ENCODE results near the gene TM9SF1. TPM values are rescaled to one million over a fixed set of nuclear protein-coding genes. Genes with fewer than 3 reads are reported as not detected.

The TM9SF1 gene
- total and polyA plus RNA-seq, 2 of the 13 experiments (the other 11 are each of a cell fraction or from before 2014, with no cell fraction given) = 83.2 to 110 TPM

DNA sequence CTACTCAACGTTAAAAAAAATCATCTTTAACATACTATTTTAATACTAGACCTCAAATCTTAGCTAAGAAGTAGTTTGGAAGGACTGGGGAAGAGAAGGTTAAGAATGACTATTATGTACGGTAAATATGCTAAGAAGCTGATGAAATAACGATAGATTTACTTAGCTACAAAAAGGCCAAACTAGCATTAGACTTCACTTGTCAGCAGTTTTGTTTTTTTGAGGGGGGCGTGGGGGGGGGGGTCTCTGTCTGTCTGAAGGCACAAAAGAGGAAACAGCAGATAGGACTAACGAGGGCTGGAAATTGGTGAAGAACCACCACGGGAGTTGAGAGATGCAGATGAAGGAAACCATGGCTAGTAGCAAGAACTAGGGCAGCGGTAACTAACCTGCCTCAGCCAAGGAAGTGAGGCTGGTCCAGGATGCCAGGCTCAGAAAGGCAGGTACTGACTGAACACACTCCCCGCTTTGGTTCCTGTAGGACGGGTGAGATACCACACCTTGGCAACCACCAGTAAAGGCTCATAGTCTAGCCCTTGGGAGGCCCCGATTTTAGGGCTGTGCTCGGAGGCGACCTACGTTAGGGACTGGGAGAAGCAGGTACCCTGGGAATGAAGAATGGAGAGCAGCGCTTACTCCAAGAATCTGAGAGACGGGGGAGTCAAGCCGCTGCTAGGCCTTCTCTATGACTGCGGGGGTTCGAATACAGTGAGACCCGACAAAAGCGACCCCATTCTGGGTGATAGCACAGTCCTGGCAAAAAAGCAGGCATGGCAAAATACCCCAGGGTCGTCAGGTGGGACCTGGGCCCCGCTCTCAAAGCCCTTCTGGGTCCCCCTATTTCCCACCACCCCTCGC is 36.3 kb upstream of the TM9SF1 start (continued):
- TF ChIP-seq, protein P1, sequence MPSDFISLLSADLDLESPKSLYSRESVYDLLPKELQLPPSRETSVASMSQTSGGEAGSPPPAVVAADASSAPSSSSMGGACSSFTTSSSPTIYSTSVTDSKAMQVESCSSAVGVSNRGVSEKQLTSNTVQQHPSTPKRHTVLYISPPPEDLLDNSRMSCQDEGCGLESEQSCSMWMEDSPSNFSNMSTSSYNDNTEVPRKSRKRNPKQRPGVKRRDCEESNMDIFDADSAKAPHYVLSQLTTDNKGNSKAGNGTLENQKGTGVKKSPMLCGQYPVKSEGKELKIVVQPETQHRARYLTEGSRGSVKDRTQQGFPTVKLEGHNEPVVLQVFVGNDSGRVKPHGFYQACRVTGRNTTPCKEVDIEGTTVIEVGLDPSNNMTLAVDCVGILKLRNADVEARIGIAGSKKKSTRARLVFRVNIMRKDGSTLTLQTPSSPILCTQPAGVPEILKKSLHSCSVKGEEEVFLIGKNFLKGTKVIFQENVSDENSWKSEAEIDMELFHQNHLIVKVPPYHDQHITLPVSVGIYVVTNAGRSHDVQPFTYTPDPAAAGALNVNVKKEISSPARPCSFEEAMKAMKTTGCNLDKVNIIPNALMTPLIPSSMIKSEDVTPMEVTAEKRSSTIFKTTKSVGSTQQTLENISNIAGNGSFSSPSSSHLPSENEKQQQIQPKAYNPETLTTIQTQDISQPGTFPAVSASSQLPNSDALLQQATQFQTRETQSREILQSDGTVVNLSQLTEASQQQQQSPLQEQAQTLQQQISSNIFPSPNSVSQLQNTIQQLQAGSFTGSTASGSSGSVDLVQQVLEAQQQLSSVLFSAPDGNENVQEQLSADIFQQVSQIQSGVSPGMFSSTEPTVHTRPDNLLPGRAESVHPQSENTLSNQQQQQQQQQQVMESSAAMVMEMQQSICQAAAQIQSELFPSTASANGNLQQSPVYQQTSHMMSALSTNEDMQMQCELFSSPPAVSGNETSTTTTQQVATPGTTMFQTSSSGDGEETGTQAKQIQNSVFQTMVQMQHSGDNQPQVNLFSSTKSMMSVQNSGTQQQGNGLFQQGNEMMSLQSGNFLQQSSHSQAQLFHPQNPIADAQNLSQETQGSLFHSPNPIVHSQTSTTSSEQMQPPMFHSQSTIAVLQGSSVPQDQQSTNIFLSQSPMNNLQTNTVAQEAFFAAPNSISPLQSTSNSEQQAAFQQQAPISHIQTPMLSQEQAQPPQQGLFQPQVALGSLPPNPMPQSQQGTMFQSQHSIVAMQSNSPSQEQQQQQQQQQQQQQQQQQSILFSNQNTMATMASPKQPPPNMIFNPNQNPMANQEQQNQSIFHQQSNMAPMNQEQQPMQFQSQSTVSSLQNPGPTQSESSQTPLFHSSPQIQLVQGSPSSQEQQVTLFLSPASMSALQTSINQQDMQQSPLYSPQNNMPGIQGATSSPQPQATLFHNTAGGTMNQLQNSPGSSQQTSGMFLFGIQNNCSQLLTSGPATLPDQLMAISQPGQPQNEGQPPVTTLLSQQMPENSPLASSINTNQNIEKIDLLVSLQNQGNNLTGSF (CRISPR knock-in tag; IDR thresholded peaks at IDR 0.05) = peak; percentile 76; the same call in 1 of the 2 replicates
- no peak for TF ChIP-seq USF2 (IDR thresholded peaks at IDR 0.05; ENCODE audit: low read depth, low read length)
- no peak for TF ChIP-seq USF2 (CRISPR knock-in tag; IDR thresholded peaks at IDR 0.05; ENCODE audit: borderline replicate concordance)
- TF ChIP-seq PAX8 (CRISPR knock-in tag; IDR thresholded peaks at IDR 0.05; ENCODE audit: borderline replicate concordance) = peak; percentile 61; the same call in 1 of the 2 replicates
- TF ChIP-seq, protein P2, sequence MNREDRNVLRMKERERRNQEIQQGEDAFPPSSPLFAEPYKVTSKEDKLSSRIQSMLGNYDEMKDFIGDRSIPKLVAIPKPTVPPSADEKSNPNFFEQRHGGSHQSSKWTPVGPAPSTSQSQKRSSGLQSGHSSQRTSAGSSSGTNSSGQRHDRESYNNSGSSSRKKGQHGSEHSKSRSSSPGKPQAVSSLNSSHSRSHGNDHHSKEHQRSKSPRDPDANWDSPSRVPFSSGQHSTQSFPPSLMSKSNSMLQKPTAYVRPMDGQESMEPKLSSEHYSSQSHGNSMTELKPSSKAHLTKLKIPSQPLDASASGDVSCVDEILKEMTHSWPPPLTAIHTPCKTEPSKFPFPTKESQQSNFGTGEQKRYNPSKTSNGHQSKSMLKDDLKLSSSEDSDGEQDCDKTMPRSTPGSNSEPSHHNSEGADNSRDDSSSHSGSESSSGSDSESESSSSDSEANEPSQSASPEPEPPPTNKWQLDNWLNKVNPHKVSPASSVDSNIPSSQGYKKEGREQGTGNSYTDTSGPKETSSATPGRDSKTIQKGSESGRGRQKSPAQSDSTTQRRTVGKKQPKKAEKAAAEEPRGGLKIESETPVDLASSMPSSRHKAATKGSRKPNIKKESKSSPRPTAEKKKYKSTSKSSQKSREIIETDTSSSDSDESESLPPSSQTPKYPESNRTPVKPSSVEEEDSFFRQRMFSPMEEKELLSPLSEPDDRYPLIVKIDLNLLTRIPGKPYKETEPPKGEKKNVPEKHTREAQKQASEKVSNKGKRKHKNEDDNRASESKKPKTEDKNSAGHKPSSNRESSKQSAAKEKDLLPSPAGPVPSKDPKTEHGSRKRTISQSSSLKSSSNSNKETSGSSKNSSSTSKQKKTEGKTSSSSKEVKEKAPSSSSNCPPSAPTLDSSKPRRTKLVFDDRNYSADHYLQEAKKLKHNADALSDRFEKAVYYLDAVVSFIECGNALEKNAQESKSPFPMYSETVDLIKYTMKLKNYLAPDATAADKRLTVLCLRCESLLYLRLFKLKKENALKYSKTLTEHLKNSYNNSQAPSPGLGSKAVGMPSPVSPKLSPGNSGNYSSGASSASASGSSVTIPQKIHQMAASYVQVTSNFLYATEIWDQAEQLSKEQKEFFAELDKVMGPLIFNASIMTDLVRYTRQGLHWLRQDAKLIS (CRISPR knock-in tag; IDR thresholded peaks at IDR 0.05) = peak; percentile 3; the same call in 1 of the 2 replicates
- TF ChIP-seq ZNF232 (CRISPR knock-in tag; IDR thresholded peaks at IDR 0.05; ENCODE audit: borderline replicate concordance) = 0 out of 2 replicates have a peak, but pooled peaks have one; percentile 56
- TF ChIP-seq ZNF766 (CRISPR knock-in tag; IDR thresholded peaks at IDR 0.05; ENCODE audit: borderline replicate concordance) = peak; percentile 82; the same call in 1 of the 2 replicates
- TF ChIP-seq ZNF615 (CRISPR knock-in tag; IDR thresholded peaks at IDR 0.05; ENCODE audit: borderline replicate concordance) = peak; percentile 95; the same call in 1 of the 2 replicates
- 0 out of 4 replicates have a peak, but pooled peaks of 1 of the 2 experiments have one; percentile 3 for TF ChIP-seq NR2F1 (CRISPR knock-in tag; IDR thresholded peaks at IDR 0.05)
- TF ChIP-seq MIER2 (CRISPR knock-in tag; IDR thresholded peaks at IDR 0.05) = no peak
- TF ChIP-seq ZBED4 (CRISPR knock-in tag; IDR thresholded peaks at IDR 0.05; ENCODE audit: borderline replicate concordance) = peak; percentile 51; the same call in 1 of the 2 replicates
